ENCODE data around the gene CCDC83.

DNA sequence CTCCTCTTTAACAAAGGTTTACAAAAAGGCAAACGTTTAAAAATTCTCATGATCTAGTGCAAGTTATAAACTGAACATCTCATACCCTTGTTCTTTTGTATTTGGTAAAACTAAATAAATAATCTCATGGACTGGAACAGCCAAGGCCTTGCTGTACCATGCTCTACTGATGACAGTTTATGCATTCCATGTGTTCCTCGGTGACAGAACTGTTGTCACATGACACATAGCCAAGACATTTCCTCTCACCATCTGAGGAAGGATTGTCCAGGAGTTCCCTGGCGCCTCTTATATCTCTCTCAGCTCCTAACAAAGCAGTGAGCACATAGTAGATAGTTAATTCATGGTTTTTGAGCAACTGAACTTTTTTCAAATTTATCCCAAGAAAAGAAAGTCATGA lies 12.6 kb downstream of the CCDC83 start:
- TF ChIP-seq SIN3A (IDR thresholded peaks at IDR 0.05; ENCODE audit: borderline replicate concordance, insufficient read depth, low read length): no peak
- TF ChIP-seq POLR2AphosphoS5 (IDR thresholded peaks at IDR 0.05; ENCODE audit: low read depth, low read length): no peak
- no peak for TF ChIP-seq TAF1 (IDR thresholded peaks at IDR 0.05; ENCODE audit: borderline replicate concordance, insufficient read depth, low read length)
